ENCODE measurements around the gene RERE.
"Not testable (repeated sequence)": the region's sequence is repeated elsewhere in the genome, so short reads cannot be mapped to it uniquely, and the experiment has no call there.

RERE gene

GRCh38 chr1:8794605-8795004 lies 22.8 kb downstream of the RERE start:
- DNase-seq = no peak

- DNase-seq = no peak
Observed at GRCh38 chr1:8791819-8792218, 25.6 kb downstream of the RERE start.

- DNase-seq = no peak
Observed at GRCh38 chr1:8790987-8791386, 26.5 kb downstream of the RERE start.

- DNase-seq = no peak
Observed at GRCh38 chr1:8790478-8790877, 27.0 kb downstream of the RERE start.

DNA sequence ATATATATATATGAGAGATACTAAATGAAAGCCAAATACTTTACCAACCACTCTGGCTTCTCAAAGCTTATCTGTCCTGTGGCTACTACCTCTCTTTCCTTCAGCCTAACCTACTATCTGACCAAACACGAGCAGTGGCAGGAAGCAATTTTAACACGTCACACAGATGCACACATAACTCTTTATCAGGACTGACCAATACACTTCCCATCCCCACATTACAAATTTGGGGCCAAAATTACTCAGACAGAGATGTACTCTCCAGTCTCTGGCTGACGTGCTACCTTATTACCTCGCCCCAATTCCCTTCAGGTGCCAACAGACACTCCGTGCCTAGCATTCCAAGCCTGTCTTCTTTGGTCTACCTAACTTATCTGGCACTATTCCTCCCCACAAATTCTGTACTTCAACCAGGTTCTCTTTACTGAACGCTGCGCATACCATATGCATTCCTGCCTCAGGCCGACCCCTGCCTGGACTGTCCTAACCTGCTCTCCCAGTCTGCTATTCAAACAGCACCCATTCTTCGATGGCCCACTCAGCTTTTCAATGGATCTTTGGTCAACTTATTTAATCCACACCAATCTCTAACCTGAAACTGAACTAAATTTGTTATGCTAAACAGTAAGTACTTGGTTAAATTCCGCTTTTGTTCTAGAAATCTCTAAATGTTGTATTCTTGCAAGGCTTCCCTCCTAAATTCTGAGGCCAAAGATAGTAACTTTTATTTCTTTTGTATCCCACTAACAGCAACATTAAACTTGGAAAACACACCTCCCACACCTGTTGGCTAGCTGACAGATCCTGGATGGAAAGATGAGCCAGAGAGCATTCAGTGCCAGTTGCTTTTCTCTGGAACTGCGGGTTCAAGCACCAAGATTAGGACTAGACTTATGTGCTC lies 27.9 kb downstream of the RERE start:
- DNase-seq = no peak

DNA sequence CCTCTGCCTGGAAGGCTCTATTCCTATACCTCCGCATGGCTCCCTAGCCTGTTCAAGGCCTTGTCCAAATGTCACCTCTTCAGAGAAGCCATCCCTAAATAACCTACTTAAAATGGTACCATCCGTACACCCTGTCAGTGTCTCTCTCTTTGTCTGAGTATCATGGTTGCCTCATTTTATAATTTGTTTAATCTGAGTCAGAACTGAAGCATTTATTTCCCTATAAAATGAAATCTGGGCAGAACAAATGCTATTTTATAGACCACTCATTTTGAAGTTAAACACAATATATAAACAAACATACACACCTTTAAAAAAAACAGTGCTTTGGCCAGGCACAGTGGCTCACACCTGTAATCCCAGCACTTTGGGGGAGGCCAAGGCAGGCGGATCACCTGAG lies 30.2 kb downstream of the RERE start:
- DNase-seq = no peak

DNA sequence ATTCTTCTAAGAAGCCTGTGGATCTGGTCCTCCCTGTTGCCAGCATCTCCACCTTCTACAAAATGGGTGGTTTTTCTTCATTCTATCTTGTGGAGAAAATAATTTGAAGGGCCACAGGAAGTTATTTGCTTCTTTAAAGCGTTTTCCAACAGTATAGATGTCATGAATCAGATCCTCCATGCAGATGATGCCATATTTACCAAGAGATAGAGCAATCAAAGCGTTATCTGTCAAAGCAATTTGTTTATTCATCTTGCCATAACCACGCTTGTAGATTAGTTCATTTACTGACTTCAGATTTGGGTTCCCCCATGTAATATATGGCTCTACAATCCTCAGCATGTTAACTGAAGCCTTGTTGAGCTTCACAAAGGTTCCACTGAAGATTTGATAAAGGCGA lies 31.2 kb downstream of the RERE start:
- DNase-seq = not testable (repeated sequence)

GRCh38 chr1:8782955-8783354 lies 34.5 kb downstream of the RERE start:
- DNase-seq = no peak

GRCh38 chr1:8782001-8782620 lies 35.3 kb downstream of the RERE start:
- no peak for DNase-seq

GRCh38 chr1:8780405-8780804 lies 37.0 kb downstream of the RERE start:
- DNase-seq = no peak

DNA sequence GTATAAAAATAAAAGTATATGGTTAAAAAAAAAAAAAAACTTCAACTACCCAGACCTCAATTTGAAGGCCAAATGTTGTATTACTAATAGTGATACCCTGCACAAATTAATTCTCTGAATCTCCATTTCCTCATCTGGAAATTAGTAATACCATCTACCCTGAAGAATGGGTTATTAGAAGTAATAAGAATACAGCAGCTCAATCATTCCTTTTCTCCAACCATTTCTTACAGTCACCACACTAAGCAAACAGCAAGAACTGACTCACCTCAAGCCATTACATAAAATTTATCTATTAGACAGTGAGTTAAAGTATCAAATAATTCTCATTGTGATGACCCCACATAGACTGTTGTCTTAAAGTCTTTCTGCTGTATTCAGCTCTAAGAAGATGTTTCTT lies 39.6 kb downstream of the RERE start:
- DNase-seq = no peak

- DNase-seq = no peak
Observed at GRCh38 chr1:8776104-8776503, 41.3 kb downstream of the RERE start.

GRCh38 chr1:8767006-8767405 lies 50.4 kb downstream of the RERE start:
- no peak for DNase-seq

DNA sequence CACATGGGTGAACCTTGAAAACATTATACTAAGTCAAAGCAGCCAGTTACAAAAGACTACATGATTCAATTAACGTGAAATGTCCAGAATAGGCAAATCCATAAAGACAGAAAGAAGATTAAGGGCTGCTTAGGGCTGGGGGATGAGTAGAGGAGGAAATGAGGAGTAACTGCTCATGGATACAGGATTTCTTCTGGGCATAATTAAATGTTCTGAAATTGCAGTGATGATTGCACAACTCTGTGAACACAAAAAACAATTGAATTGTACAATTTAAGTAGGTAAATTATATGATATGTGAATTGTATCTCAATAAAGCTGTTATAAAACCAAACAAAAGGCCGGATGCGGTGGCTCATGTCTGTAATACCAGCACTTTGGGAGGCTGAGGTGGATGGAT lies 52.2 kb downstream of the RERE start:
- no peak for DNase-seq

DNA sequence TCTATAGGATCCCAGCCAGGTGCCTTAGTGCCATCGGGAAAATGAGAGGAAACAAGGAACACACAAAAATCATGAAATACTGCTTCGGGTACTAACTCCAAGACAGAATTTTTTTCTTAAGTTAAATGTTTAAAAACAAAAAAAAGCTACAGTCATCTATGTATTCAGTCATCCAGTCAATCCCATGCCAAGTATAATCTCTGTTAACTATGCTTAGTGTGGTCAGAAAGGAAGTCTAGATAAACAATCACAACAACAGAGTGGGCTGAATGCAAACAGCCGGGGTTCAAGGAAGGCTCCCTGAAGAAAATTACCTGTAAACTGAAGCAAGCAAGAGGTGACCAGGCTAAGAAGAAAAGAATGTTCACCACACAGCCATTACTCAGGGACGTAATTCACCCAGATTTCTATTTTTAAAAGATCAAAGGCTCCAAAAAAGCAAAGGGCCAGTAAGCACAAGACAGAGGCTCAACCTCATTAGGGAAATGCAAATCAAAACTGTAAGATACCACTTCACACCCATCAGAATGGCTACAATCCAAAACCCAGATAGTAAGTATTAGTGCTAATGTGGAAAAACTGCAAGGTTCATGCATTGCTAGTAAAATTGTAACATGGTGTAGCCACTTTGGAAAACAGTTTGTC lies 53.0 kb downstream of the RERE start:
- no peak for DNase-seq

GRCh38 chr1:8763888-8764287 lies 53.6 kb downstream of the RERE start:
- DNase-seq = no peak

DNA sequence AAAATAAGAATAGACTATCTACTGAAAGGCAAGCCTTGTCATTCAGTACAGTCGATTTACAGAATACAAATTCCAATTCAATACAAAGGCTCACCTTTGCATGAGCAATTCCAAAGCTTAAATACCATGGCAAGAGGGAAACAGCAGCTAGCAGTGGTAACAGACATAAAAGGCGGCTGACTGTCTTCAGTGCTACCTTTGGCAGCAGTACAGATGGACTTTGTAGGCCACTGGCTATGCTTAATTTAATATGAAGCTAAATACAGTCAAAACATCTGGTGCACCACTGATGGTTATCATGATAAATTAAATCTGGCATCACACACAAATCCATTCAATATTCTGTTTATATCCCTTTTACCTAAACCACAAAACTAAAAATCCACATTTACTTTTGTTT lies 62.4 kb downstream of the RERE start:
- DNase-seq = no peak

GRCh38 chr1:8754247-8754650 lies 63.2 kb downstream of the RERE start:
- DNase-seq = no peak

GRCh38 chr1:8753736-8754135 lies 63.7 kb downstream of the RERE start:
- no peak for DNase-seq

DNA sequence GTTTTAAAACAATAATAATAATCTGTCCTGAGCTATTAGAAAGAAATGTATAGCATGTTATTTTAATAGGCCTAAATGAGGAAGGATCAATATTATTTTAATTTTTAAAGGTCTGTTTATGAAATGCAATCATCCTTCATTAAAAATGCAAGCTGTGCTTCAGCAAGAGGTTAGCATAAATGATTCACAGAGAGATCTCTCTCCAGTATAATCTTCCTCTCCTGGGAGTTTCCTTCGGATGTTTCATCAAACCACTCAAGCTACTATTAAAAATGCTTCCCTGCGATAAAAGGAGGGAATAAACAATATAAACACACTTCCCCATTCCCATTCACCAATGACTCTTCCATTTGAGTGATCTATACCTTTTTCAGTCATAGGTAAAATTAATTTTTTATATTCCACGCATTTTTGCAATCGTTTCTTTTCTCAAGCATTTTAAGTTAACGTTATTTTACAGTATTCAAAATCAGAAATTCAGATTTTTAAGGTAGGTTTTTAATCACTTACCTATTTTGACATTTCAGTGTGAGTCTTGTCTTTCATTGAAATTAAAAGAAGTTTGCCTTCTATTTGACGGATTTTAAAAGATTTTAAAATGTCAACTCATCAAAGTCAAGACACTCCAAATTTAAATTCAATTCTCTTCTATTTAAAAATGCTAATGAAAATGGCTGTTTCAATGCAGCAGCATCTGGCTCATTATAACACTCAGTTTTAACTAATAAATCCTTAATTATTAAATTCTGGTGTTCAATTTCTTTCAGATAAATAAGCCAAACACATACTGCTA lies 64.3 kb downstream of the RERE start:
- DNase-seq = no peak

- no peak for DNase-seq
Observed at GRCh38 chr1:8752411-8752810, 65.0 kb downstream of the RERE start.

- DNase-seq = no peak
Observed at GRCh38 chr1:8751984-8752383, 65.5 kb downstream of the RERE start.

Measured in fibroblast of skin of right quadriceps (primary cell).